Neural progenitor cell (in vitro differentiated cells): ENCODE data around the gene TMEM198.

Experiments
- EZH2 ChIP-seq: fragments of 200-600 bp; sonication (generic); IDR thresholded peaks from 2 replicates; pipeline ENCODE4 v1.6.1; 2017; ENCODE audit warnings: antibody characterized with exemption, mild to moderate bottlenecking, moderate library complexity
- EZH2phosphoT487 ChIP-seq: fragments of 200-600 bp; sonication (generic); IDR thresholded peaks from 2 replicates; pipeline ENCODE4 v1.6.1; 2017; ENCODE audit warnings: antibody characterized with exemption
- TF ChIP-seq, protein P1 (sequence below): fragments of 200-600 bp; sonication (generic); IDR thresholded peaks from 2 replicates; pipeline ENCODE4 v1.5.1; 2017; ENCODE audit warnings: antibody characterized with exemption, mild to moderate bottlenecking

GRCh38 chr2:219502618-219503017 is 41.2 kb upstream of the TMEM198 start:
- TF ChIP-seq, protein P1, sequence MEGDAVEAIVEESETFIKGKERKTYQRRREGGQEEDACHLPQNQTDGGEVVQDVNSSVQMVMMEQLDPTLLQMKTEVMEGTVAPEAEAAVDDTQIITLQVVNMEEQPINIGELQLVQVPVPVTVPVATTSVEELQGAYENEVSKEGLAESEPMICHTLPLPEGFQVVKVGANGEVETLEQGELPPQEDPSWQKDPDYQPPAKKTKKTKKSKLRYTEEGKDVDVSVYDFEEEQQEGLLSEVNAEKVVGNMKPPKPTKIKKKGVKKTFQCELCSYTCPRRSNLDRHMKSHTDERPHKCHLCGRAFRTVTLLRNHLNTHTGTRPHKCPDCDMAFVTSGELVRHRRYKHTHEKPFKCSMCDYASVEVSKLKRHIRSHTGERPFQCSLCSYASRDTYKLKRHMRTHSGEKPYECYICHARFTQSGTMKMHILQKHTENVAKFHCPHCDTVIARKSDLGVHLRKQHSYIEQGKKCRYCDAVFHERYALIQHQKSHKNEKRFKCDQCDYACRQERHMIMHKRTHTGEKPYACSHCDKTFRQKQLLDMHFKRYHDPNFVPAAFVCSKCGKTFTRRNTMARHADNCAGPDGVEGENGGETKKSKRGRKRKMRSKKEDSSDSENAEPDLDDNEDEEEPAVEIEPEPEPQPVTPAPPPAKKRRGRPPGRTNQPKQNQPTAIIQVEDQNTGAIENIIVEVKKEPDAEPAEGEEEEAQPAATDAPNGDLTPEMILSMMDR: no peak
- TF ChIP-seq EZH2 (no peak), EZH2phosphoT487 (no peak)
